ENCODE measurements around the gene CCDC73.

GRCh38 chr11:32774081-32774480, 20.4 kb downstream of the CCDC73 start:
- TF ChIP-seq POLR2AphosphoS5 (IDR thresholded peaks at IDR 0.05) (no peak), POLR2A (IDR thresholded peaks at IDR 0.05) (no peak), EP300 (IDR thresholded peaks at IDR 0.05) (no peak)
- TF ChIP-seq, protein P1, sequence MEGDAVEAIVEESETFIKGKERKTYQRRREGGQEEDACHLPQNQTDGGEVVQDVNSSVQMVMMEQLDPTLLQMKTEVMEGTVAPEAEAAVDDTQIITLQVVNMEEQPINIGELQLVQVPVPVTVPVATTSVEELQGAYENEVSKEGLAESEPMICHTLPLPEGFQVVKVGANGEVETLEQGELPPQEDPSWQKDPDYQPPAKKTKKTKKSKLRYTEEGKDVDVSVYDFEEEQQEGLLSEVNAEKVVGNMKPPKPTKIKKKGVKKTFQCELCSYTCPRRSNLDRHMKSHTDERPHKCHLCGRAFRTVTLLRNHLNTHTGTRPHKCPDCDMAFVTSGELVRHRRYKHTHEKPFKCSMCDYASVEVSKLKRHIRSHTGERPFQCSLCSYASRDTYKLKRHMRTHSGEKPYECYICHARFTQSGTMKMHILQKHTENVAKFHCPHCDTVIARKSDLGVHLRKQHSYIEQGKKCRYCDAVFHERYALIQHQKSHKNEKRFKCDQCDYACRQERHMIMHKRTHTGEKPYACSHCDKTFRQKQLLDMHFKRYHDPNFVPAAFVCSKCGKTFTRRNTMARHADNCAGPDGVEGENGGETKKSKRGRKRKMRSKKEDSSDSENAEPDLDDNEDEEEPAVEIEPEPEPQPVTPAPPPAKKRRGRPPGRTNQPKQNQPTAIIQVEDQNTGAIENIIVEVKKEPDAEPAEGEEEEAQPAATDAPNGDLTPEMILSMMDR (IDR thresholded peaks at IDR 0.05), result no peak
